Measurements from ENCODE around the gene CNPPD1. TPM values are rescaled to one million over a fixed set of nuclear protein-coding genes. Genes with fewer than 3 reads are reported as not detected.

Gene CNPPD1
- total RNA-seq: 10 to 100 TPM; 27.7 to 33.2 TPM
- polyA plus RNA-seq (2013, experiment 1 of 2): 32.1 TPM
- polyA plus RNA-seq (2013, experiment 2 of 2): 26.7 TPM
- long read RNA-seq, experiment 1, transcript CNPPD1-201 (8 exons, 2,060 nt): major isoform, 5 of 17 reads
- long read RNA-seq, experiment 1, partial matches to known transcripts: 1 of 17 reads
- long read RNA-seq, experiment 1, other reads (novel, unspliced or antisense): 10 of 17 reads
- long read RNA-seq, experiment 2, transcript CNPPD1-201 (8 exons, 2,060 nt): major isoform, 63 of 99 reads
- long read RNA-seq, experiment 2, partial matches to known transcripts: 2 of 99 reads
- long read RNA-seq, experiment 2, other reads (novel, unspliced or antisense): 29 of 99 reads
- long read RNA-seq, experiment 3, transcript CNPPD1-201 (8 exons, 2,060 nt): major isoform, 53 of 96 reads
- long read RNA-seq, experiment 3, transcript CNPPD1-204 (9 exons, 1,154 nt): minor isoform, 6 of 96 reads
- long read RNA-seq, experiment 3, partial matches to known transcripts: 21 of 96 reads
- long read RNA-seq, experiment 3, other reads (novel, unspliced or antisense): 15 of 96 reads
- long read RNA-seq, experiment 4, transcript CNPPD1-201 (8 exons, 2,060 nt): major isoform, 34 of 72 reads
- long read RNA-seq, experiment 4, partial matches to known transcripts: 17 of 72 reads
- long read RNA-seq, experiment 4, other reads (novel, unspliced or antisense): 19 of 72 reads

- Mint-ChIP-seq H3K4me1 (peaks cover 19% of the 10 kb centered on the region), H3K4me3 (peak within 1 kb of the TSS; percentile 76), H3K9me3 (no peaks in the 10 kb centered on the region), H3K36me3 (ENCODE audit: low read depth) (peaks cover 29% of the 10 kb centered on the region), H3K27me3 (ENCODE audit: insufficient read depth) (no peaks in the 10 kb centered on the region), H3K27ac (peak within 1 kb of the TSS; percentile 95)
- TF ChIP-seq CTCF (conservative IDR thresholded peaks at IDR 0.05): peak; percentile 2
- Histone ChIP-seq H3K9me3 (ENCODE audit: control insufficient read depth, low read length) (no peaks in the 10 kb centered on the region), H3K4me3 (ENCODE audit: low read length) (peak within 1 kb of the TSS; percentile 96), H3K4me1 (ENCODE audit: control insufficient read depth, insufficient read depth, low read length) (no peaks in the 10 kb centered on the region), H3K36me3 (ENCODE audit: control insufficient read depth, insufficient read depth, low read length) (peaks cover 55% of the 10 kb centered on the region), H3K27ac (ENCODE audit: low read depth, low read length) (peak within 1 kb of the TSS; percentile 78), H3K9ac (ENCODE audit: extremely low read depth, low read length, poor library complexity, severe bottlenecking) (peak within 1 kb of the TSS; percentile 63), H3K27me3 (ENCODE audit: control insufficient read depth, insufficient read depth, low read length, poor library complexity, severe bottlenecking) (no peaks in the 10 kb centered on the region)
- DNase-seq: peak; percentile 92
- 0% methylated on average over 9 to 69 of the region's 69 CpGs for WGBS, 2 experiments (ENCODE audit: insufficient coverage in 1 of 2, insufficient read length in 1 of 2)
Measured at GRCh38 chr2:219176818-219177551, at the start of gene CNPPD1. CNPPD1 (minus strand) TSS chr2:219176925; CDS start chr2:219176828, 97 bp downstream.

GRCh38 chr2:219225350-219225749 is 48.6 kb upstream of the CNPPD1 start:
- Mint-ChIP-seq H3K27ac (no peak overlapping the region), H3K4me3 (no peak overlapping the region), H3K36me3 (ENCODE audit: low read depth) (peaks cover 48% of the 10 kb centered on the region), H3K4me1 (peaks cover 7% of the 10 kb centered on the region), H3K9me3 (no peaks in the 10 kb centered on the region), H3K27me3 (ENCODE audit: insufficient read depth) (no peaks in the 10 kb centered on the region)
- no peak overlapping the region for H3K27ac ChIP-seq (ENCODE audit: low read depth, low read length)
- peaks cover 46% of the 10 kb centered on the region for H3K36me3 ChIP-seq (ENCODE audit: control insufficient read depth, insufficient read depth, low read length)
- H3K9ac ChIP-seq (ENCODE audit: extremely low read depth, low read length, poor library complexity, severe bottlenecking): no peak overlapping the region
- H3K27me3 ChIP-seq (ENCODE audit: control insufficient read depth, insufficient read depth, low read length, poor library complexity, severe bottlenecking): no peaks in the 10 kb centered on the region
- H3K4me1 ChIP-seq (ENCODE audit: control insufficient read depth, insufficient read depth, low read length): peaks cover 2% of the 10 kb centered on the region
- 94% methylated on average over 3 of the region's 3 CpGs for WGBS, 2 experiments (ENCODE audit: insufficient coverage in 1 of 2, insufficient read length in 1 of 2)
- no peak overlapping the region for H3K4me3 ChIP-seq (ENCODE audit: low read length)
- DNase-seq: no peak
- no peaks in the 10 kb centered on the region for H3K9me3 ChIP-seq (ENCODE audit: control insufficient read depth, low read length)
- no peak for TF ChIP-seq CTCF (conservative IDR thresholded peaks at IDR 0.05)

- H3K4me3 ChIP-seq (ENCODE audit: low read length): no peak overlapping the region
- Mint-ChIP-seq H3K4me1 (peaks cover 11% of the 10 kb centered on the region), H3K27ac (no peak overlapping the region), H3K36me3 (ENCODE audit: low read depth) (peaks cover 55% of the 10 kb centered on the region), H3K27me3 (ENCODE audit: insufficient read depth) (no peaks in the 10 kb centered on the region), H3K9me3 (no peaks in the 10 kb centered on the region), H3K4me3 (no peak overlapping the region)
- H3K9ac ChIP-seq (ENCODE audit: extremely low read depth, low read length, poor library complexity, severe bottlenecking): no peak overlapping the region
- H3K4me1 ChIP-seq (ENCODE audit: control insufficient read depth, insufficient read depth, low read length): peaks cover 2% of the 10 kb centered on the region
- DNase-seq: no peak
- 94 to 96% methylated on average over 20 to 31 of the region's 31 CpGs for WGBS, 2 experiments (ENCODE audit: insufficient coverage in 1 of 2, insufficient read length in 1 of 2)
- no peaks in the 10 kb centered on the region for H3K27me3 ChIP-seq (ENCODE audit: control insufficient read depth, insufficient read depth, low read length, poor library complexity, severe bottlenecking)
- no peaks in the 10 kb centered on the region for H3K9me3 ChIP-seq (ENCODE audit: control insufficient read depth, low read length)
- no peak for TF ChIP-seq CTCF (conservative IDR thresholded peaks at IDR 0.05)
- H3K36me3 ChIP-seq (ENCODE audit: control insufficient read depth, insufficient read depth, low read length): peaks cover 46% of the 10 kb centered on the region
- H3K27ac ChIP-seq (ENCODE audit: low read depth, low read length): no peak overlapping the region
Measured at GRCh38 chr2:219223831-219224610, 47.3 kb upstream of the CNPPD1 start.
